Breast epithelium (tissue), 4 donors: ENCODE results near the gene PDLIM5. TPM values are rescaled to one million over a fixed set of nuclear protein-coding genes. Genes with fewer than 3 reads are reported as not detected.

Source experiments
- DNase-seq, 2 donors: peaks; one replicate each; pipeline ENCODE4 v3.0.0-alpha.2; 2019; ENCODE audit warnings: low spot score in 2 of 2
- H3K27ac ChIP-seq, 2 donors: fragments of 200-600 bp; sonication (generic) in 1 of 2; one replicate each; pipeline ENCODE4 v1.5.1; 2016 to 2019; ENCODE audit warnings: mild to moderate bottlenecking in 1 of 2
- H3K27me3 ChIP-seq, 2 donors: fragments of 200-600 bp; sonication (generic) in 1 of 2; one replicate each; pipeline versions ENCODE4 v1.5.1 to v1.6.0; 2017 to 2019; ENCODE audit warnings: control low read depth in 1 of 2, mild to moderate bottlenecking in 1 of 2
- H3K36me3 ChIP-seq: fragments of 200-600 bp; one replicate; pipeline ENCODE4 v1.5.1; 2019
- H3K4me1 ChIP-seq, 2 donors: fragments of 200-600 bp; sonication (generic); one replicate each; pipeline ENCODE4 v1.5.1; 2016 to 2019; ENCODE audit warnings: control low read depth in 1 of 2
- H3K4me3 ChIP-seq, 3 donors: fragments of 200-600 bp; sonication (generic); 1 replicate in 2 of 3; 2 replicates in 1 of 3; pipeline ENCODE4 v1.5.1; 2016 to 2019; ENCODE audit warnings: mild to moderate bottlenecking in 3 of 3, moderate library complexity in 2 of 3
- H3K9me3 ChIP-seq, 2 donors: fragments of 200-600 bp; sonication (generic) in 1 of 2; one replicate each; pipeline ENCODE4 v1.5.1; 2016 to 2019; ENCODE audit warnings: control low read depth in 1 of 2
- POLR2A ChIP-seq: fragments of 450-650 bp; IDR thresholded peaks from one replicate; pipeline ENCODE4 v1.6.1; 2016; ENCODE audit warnings: antibody characterized with exemption, mild to moderate bottlenecking, moderate library complexity
- POLR2AphosphoS5 ChIP-seq, 3 donors: sonication (generic); formaldehyde crosslinking; IDR thresholded peaks; one replicate each; pipeline ENCODE4 v1.6.1; 2017; ENCODE audit warnings: antibody characterized with exemption in 3 of 3
- intact Hi-C: fragments of 100-400 bp; cut with DNase I; formaldehyde crosslinking; loops from one replicate; pipeline ENCODE4 v1.15.1; 2023; ENCODE audit warnings: low total_unique reads
- total RNA-seq, 3 donors: library from RNA; depleted of rRNA; stranded (reverse); fragments of >200 nt; gene quantifications; one replicate each; pipeline ENCODE4 v1.1.0, GENCODE V29; 2016
- TF ChIP-seq, protein P1 (sequence below), 3 donors: fragments of 450-650 bp; IDR thresholded peaks; one replicate each; pipeline ENCODE4 v1.5.1; 2016 to 2017; ENCODE audit warnings: antibody characterized with exemption in 3 of 3, mild to moderate bottlenecking in 3 of 3, moderate library complexity in 3 of 3

The PDLIM5 gene
- total RNA-seq, 3 donors from 2014 or later: 120 to 263 (median 158) TPM

DNA sequence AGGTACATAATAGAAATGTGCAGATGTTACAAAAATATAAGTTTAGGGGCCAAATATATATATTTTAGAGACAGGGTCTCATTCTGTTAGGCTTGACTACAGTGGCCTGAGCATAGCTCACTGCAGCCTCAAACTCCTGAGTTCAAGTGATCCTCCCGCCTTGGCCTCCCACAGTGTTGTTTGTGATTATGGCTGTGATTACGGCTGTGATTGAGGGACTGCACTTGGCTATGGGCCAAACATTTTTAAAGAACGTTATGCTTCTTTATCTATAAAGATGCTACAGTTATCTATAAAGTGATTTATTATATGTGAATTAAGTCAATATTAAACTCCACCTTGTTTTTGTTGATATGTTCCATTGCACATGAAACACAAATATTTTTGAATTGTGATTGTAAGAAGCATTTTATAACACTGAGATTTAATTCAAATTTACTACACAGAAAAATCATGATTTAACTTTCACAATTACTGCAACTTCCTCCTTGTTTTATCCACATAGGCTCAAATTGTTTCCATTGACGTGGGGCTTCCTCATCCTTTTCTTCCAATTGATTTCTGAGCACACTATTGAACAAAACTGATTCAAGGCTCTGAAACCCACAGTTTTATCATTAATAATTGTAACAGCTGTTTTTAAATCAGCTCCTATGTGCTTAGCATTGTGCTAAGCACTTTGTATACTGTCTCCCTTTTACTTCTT is 237.6 kb downstream of the PDLIM5 start:
- H3K4me3 ChIP-seq: no peak overlapping the region
- no peaks in the 10 kb centered on the region for H3K9me3 ChIP-seq
- H3K36me3 ChIP-seq: no peaks in the 10 kb centered on the region
- no peak for TF ChIP-seq POLR2AphosphoS5 (IDR thresholded peaks at IDR 0.05)
- TF ChIP-seq, protein P1, sequence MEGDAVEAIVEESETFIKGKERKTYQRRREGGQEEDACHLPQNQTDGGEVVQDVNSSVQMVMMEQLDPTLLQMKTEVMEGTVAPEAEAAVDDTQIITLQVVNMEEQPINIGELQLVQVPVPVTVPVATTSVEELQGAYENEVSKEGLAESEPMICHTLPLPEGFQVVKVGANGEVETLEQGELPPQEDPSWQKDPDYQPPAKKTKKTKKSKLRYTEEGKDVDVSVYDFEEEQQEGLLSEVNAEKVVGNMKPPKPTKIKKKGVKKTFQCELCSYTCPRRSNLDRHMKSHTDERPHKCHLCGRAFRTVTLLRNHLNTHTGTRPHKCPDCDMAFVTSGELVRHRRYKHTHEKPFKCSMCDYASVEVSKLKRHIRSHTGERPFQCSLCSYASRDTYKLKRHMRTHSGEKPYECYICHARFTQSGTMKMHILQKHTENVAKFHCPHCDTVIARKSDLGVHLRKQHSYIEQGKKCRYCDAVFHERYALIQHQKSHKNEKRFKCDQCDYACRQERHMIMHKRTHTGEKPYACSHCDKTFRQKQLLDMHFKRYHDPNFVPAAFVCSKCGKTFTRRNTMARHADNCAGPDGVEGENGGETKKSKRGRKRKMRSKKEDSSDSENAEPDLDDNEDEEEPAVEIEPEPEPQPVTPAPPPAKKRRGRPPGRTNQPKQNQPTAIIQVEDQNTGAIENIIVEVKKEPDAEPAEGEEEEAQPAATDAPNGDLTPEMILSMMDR (IDR thresholded peaks at IDR 0.05): no peak
- TF ChIP-seq POLR2A: no peak
- H3K4me1 ChIP-seq: no peaks in the 10 kb centered on the region
- intact Hi-C loops: no loop called here
- H3K27me3 ChIP-seq: no peaks in the 10 kb centered on the region
- no peak overlapping the region for H3K27ac ChIP-seq
- no peak for DNase-seq

DNA sequence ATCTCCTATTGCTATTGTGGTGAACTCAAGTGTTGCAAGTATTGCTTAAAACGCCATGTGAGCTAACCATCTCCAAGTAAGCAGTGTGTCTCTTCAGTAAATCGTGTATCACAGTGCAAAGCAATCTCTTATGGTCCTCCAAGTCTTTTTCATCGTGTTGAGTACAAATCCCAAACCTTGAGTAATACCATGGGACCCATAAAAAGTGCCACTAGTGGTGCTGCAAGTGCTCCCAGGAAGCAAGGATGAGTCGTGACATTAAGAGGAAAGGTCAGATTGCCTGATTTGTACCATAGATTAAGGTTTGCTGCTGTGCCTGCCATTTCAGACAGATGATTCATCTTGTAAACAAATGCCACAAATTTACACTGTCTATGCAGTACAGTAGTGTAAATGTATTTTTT is 239.1 kb downstream of the PDLIM5 start:
- H3K27me3 ChIP-seq: no peaks in the 10 kb centered on the region
- TF ChIP-seq POLR2A (no peak), POLR2AphosphoS5 (IDR thresholded peaks at IDR 0.05) (no peak)
- TF ChIP-seq, protein P1 (IDR thresholded peaks at IDR 0.05): no peak
- DNase-seq: no peak
- H3K4me1 ChIP-seq: no peaks in the 10 kb centered on the region
- no peak overlapping the region for H3K4me3 ChIP-seq
- H3K27ac ChIP-seq: no peak overlapping the region
- H3K36me3 ChIP-seq: no peaks in the 10 kb centered on the region
- intact Hi-C loops: no loop called here
- H3K9me3 ChIP-seq: no peaks in the 10 kb centered on the region

DNA sequence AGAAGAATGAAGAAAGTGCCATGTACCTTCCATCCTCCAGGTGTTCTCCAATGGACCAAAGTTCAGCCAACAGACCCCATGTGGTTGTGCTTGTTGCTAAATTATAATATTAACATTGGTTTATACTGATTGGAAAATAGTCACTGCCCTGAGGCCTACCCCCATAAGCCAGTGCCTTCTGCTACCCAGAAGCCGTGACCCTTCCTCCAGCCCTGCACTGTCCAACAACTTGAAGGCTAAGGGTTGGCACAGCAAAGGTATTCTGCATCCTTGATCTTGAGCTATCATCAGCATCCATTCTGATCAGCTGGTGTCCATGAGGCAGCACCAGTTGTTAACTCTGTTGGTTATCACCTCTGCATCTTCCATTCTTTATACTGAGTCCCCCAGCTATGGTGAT is 239.8 kb downstream of the PDLIM5 start:
- Histone ChIP-seq H3K4me3 (no peak overlapping the region), H3K4me1 (no peaks in the 10 kb centered on the region), H3K27me3 (no peaks in the 10 kb centered on the region), H3K9me3 (no peaks in the 10 kb centered on the region), H3K36me3 (no peaks in the 10 kb centered on the region), H3K27ac (no peak overlapping the region)
- no peak for DNase-seq
- intact Hi-C loops: no loop called here
- TF ChIP-seq POLR2AphosphoS5 (IDR thresholded peaks at IDR 0.05) (no peak), POLR2A (no peak)
- TF ChIP-seq, protein P1 (IDR thresholded peaks at IDR 0.05): no peak

DNA sequence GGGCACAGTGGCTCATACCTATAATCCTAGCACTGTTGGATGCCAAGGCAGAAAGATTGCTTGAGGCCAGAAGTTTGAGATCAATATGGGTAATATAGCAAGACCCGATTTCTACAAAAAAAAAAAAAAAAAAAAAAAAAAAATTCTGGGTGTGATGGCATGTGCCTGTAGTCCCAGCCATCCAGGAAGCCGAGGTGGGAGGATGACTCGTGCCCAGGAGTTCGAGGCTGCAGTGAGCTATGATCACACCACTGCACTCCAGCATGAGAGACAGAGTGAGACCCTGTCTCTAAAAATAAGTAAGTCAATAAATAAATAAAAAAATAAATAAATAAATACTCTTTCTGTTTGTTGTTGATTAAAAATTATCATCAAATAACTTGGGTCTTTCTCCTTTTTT is 243.6 kb downstream of the PDLIM5 start:
- intact Hi-C loops: no loop called here

DNA sequence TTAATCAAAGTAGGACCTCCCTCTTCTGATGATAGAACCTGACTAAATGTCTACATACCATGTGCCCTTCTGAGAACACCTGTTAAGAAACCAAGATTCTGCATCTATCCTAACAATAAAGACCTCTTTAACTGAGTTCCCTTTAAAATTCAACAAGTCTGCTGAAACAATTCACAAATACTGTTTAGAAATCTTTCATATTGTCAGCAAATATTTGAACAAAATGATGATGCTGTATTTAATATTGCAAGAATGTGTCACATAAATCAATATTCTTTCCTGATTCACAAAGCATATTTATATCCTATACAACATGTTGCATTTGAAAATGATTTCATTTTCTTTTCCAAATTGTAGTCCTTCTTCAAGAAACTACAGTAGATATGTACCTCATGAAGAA is 246.4 kb downstream of the PDLIM5 start:
- TF ChIP-seq, protein P1 (IDR thresholded peaks at IDR 0.05): no peak
- TF ChIP-seq POLR2AphosphoS5 (IDR thresholded peaks at IDR 0.05): no peak
- TF ChIP-seq POLR2A: no peak
- H3K36me3 ChIP-seq: no peaks in the 10 kb centered on the region
- H3K4me3 ChIP-seq: no peak overlapping the region
- intact Hi-C loops: no loop called here
- H3K27me3 ChIP-seq: no peaks in the 10 kb centered on the region
- H3K4me1 ChIP-seq: no peaks in the 10 kb centered on the region
- no peaks in the 10 kb centered on the region for H3K9me3 ChIP-seq
- no peak overlapping the region for H3K27ac ChIP-seq
- DNase-seq: no peak

More for the DNA sequence above, 243.6 kb downstream of the PDLIM5 start:
- DNase-seq: no peak
- H3K27me3 ChIP-seq: no peaks in the 10 kb centered on the region
- no peak for TF ChIP-seq POLR2AphosphoS5 (IDR thresholded peaks at IDR 0.05)
- TF ChIP-seq POLR2A: no peak
- TF ChIP-seq, protein P1 (IDR thresholded peaks at IDR 0.05): no peak
- no peak overlapping the region for H3K27ac ChIP-seq
- H3K36me3 ChIP-seq: no peaks in the 10 kb centered on the region
- H3K9me3 ChIP-seq: no peaks in the 10 kb centered on the region
- H3K4me1 ChIP-seq: no peaks in the 10 kb centered on the region
- no peak overlapping the region for H3K4me3 ChIP-seq
